Measurements from ENCODE around the gene IGFL3.
"Not testable (repeated sequence)": the region's sequence is repeated elsewhere in the genome, so short reads cannot be mapped to it uniquely, and the experiment has no call there.

Gene IGFL3

GRCh38 chr19:46118136-46118535, 6.4 kb downstream of the IGFL3 start:
- DNase-seq = no peak

GRCh38 chr19:46116121-46116520, 8.4 kb downstream of the IGFL3 start:
- no peak for DNase-seq

GRCh38 chr19:46115396-46116106, 8.9 kb downstream of the IGFL3 start:
- peak in 1 of 14 donors; percentile 5 for DNase-seq

GRCh38 chr19:46113726-46114125, 10.8 kb downstream of the IGFL3 start:
- DNase-seq = no peak

- DNase-seq = no peak
Measured at GRCh38 chr19:46112527-46112926, 12.0 kb downstream of the IGFL3 start.

- DNase-seq = no peak
Measured at GRCh38 chr19:46111376-46111775, 13.1 kb downstream of the IGFL3 start.

- DNase-seq = no peak
Measured at GRCh38 chr19:46109876-46110275, 14.6 kb downstream of the IGFL3 start.

GRCh38 chr19:46107371-46107770, 17.1 kb downstream of the IGFL3 start:
- no peak for DNase-seq

GRCh38 chr19:46102333-46102732, 22.2 kb downstream of the IGFL3 start:
- not testable (repeated sequence) for DNase-seq

- no peak for DNase-seq
Measured at GRCh38 chr19:46101293-46101692, 23.2 kb downstream of the IGFL3 start.

GRCh38 chr19:46100344-46100743, 24.1 kb downstream of the IGFL3 start:
- no peak for DNase-seq

GRCh38 chr19:46090444-46090843, 34.0 kb downstream of the IGFL3 start:
- no peak for DNase-seq

GRCh38 chr19:46089432-46089831, 35.1 kb downstream of the IGFL3 start:
- DNase-seq = no peak

- DNase-seq = no peak
Measured at GRCh38 chr19:46088101-46088500, 36.4 kb downstream of the IGFL3 start.

- DNase-seq = no peak
Measured at GRCh38 chr19:46085888-46086287, 38.6 kb downstream of the IGFL3 start.

GRCh38 chr19:46082728-46083050, 41.8 kb downstream of the IGFL3 start:
- DNase-seq = no peak

GRCh38 chr19:46081928-46082727, 42.4 kb downstream of the IGFL3 start:
- DNase-seq = peak in 5 of 14 donors; percentile 3 to 26 (median 16)

GRCh38 chr19:46080561-46080960, 43.9 kb downstream of the IGFL3 start:
- DNase-seq = peak in 3 of 14 donors; percentile 7 to 13 (median 9)

GRCh38 chr19:46079576-46079975, 44.9 kb downstream of the IGFL3 start:
- no peak for DNase-seq

GRCh38 chr19:46078573-46079332, 45.7 kb downstream of the IGFL3 start:
- DNase-seq = peak in 10 of 14 donors; percentile 5 to 45 (median 23)

GRCh38 chr19:46077815-46078167, 46.7 kb downstream of the IGFL3 start:
- no peak for DNase-seq

GRCh38 chr19:46076951-46077814, 47.3 kb downstream of the IGFL3 start:
- DNase-seq = peak in 13 of 14 donors; percentile 12 to 81 (median 63)

All from C1 segment of cervical spinal cord (tissue), 14 donors.